KMS-11 (cell line): ENCODE measurements around the gene FLVCR2.

Source experiments
- H2AFZ ChIP-seq: fragments of 200-600 bp; sonication (generic); 2 replicates; pipeline ENCODE4 v1.6.1; 2016; ENCODE audit warnings: antibody characterized with exemption, mixed run types, low read depth
- H3K27ac ChIP-seq: fragments of 200-600 bp; sonication (generic); 2 replicates; pipeline ENCODE4 v1.6.1; 2016; ENCODE audit warnings: mild to moderate bottlenecking, mixed run types
- H3K27me3 ChIP-seq: fragments of 200-600 bp; sonication (generic); 2 replicates; pipeline ENCODE4 v1.6.1; 2017; ENCODE audit warnings: mild to moderate bottlenecking, low read depth, mixed run types, moderate library complexity; ENCODE audit not compliant: insufficient read depth
- H3K36me3 ChIP-seq: fragments of 200-600 bp; sonication (generic); 2 replicates; pipeline ENCODE4 v1.6.1; 2017; ENCODE audit warnings: mild to moderate bottlenecking, mixed run types; ENCODE audit not compliant: insufficient read depth
- H3K4me1 ChIP-seq: fragments of 200-600 bp; sonication (generic); 2 replicates; pipeline ENCODE4 v1.6.1; 2016; ENCODE audit warnings: mild to moderate bottlenecking, low read depth, mixed run types; ENCODE audit not compliant: poor library complexity, severe bottlenecking
- H3K4me2 ChIP-seq: fragments of 200-600 bp; sonication (generic); 2 replicates; pipeline ENCODE4 v1.7.0; 2016; ENCODE audit warnings: mild to moderate bottlenecking, mixed run types
- H3K4me3 ChIP-seq: fragments of 200-600 bp; sonication (generic); IDR thresholded peaks from 2 replicates; pipeline ENCODE4 v1.6.1; 2017; ENCODE audit warnings: low read depth, low read length, mixed read lengths; ENCODE audit not compliant: insufficient read depth
- H3K79me2 ChIP-seq: fragments of 200-600 bp; sonication (generic); 2 replicates; pipeline ENCODE4 v1.6.1; 2016; ENCODE audit warnings: low read depth, mixed run types; ENCODE audit not compliant: insufficient read depth
- H3K9ac ChIP-seq: fragments of 200-600 bp; sonication (generic); 2 replicates; pipeline ENCODE4 v1.6.1; 2016; ENCODE audit warnings: mild to moderate bottlenecking, mixed run types
- H4K20me1 ChIP-seq: fragments of 200-600 bp; sonication (generic); 2 replicates; pipeline ENCODE4 v1.6.1; 2016; ENCODE audit warnings: mild to moderate bottlenecking, mixed run types; ENCODE audit not compliant: insufficient read depth
- TF ChIP-seq, protein P1 (sequence below): fragments of 200-600 bp; sonication (generic); conservative IDR thresholded peaks from 2 replicates; pipeline ENCODE4 v1.6.1; 2017; ENCODE audit warnings: low read depth, mild to moderate bottlenecking, antibody characterized with exemption, low read length, moderate library complexity, mixed read lengths

The FLVCR2 gene

DNA sequence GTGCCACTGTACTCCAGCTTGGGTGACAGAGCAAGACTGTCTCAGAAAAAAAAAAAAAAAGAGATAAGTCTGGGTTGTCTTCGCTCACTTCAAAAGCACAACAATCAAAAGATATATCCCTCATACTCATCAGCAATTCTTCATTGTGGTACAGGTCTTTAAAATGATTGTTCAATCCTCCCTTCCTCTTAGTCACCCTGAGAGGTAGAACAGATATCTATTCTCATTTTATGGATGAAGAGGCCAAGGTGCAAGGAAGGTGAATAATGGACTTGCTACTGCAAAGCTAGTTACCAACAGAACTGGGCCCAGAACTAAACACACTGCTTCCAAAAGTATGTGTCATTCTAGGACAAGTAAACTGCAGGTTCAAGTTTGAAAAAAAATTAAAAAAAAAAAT lies 75.1 kb downstream of the FLVCR2 start:
- no peaks in the 10 kb centered on the region for H3K4me1 ChIP-seq
- H3K27ac ChIP-seq = no peak overlapping the region
- H3K36me3 ChIP-seq = no peaks in the 10 kb centered on the region
- H3K4me3 ChIP-seq = no peak overlapping the region
- H3K27me3 ChIP-seq = no peaks in the 10 kb centered on the region
- no peaks in the 10 kb centered on the region for H3K79me2 ChIP-seq
- H2AFZ ChIP-seq = no peak overlapping the region
- TF ChIP-seq, protein P1, sequence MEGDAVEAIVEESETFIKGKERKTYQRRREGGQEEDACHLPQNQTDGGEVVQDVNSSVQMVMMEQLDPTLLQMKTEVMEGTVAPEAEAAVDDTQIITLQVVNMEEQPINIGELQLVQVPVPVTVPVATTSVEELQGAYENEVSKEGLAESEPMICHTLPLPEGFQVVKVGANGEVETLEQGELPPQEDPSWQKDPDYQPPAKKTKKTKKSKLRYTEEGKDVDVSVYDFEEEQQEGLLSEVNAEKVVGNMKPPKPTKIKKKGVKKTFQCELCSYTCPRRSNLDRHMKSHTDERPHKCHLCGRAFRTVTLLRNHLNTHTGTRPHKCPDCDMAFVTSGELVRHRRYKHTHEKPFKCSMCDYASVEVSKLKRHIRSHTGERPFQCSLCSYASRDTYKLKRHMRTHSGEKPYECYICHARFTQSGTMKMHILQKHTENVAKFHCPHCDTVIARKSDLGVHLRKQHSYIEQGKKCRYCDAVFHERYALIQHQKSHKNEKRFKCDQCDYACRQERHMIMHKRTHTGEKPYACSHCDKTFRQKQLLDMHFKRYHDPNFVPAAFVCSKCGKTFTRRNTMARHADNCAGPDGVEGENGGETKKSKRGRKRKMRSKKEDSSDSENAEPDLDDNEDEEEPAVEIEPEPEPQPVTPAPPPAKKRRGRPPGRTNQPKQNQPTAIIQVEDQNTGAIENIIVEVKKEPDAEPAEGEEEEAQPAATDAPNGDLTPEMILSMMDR = no peak
- no peak overlapping the region for H3K4me2 ChIP-seq
- no peak overlapping the region for H3K9ac ChIP-seq
- H4K20me1 ChIP-seq = no peaks in the 10 kb centered on the region

DNA sequence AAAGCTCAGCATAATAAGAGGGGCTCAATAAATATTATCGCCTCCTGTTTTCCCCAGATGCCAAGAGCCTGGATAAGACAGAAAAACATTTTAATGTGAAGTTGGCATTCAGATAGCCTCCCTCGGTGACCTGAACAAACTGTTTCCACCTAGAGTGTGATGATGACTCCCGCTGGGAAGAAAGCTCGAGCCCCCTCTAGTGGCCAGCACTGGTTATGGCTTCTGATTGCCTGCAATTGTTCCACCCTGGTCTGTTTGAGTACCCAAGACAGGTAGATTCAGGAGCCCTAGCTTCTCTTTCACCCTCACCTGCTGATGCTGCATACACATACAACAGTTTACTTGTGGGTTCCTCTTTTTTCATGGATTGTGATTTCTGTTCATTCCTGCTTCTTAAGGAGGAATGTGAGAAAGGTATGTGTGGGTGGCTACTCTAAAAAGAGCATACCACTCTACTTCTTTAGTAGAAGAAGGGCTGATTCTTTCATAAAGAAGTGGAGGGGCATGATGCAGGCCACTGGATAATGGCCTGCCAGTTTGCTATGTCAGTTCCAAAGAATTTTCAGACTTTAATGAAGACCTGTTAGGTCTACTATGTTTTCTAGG lies 75.8 kb downstream of the FLVCR2 start:
- Histone ChIP-seq H3K4me2 (no peak overlapping the region), H3K9ac (no peak overlapping the region), H3K79me2 (no peaks in the 10 kb centered on the region), H3K4me3 (no peak overlapping the region), H3K27me3 (no peaks in the 10 kb centered on the region), H3K36me3 (no peaks in the 10 kb centered on the region), H3K27ac (no peak overlapping the region), H2AFZ (no peak overlapping the region), H3K4me1 (no peaks in the 10 kb centered on the region), H4K20me1 (no peaks in the 10 kb centered on the region)
- TF ChIP-seq, protein P1 = peak; percentile 85

DNA sequence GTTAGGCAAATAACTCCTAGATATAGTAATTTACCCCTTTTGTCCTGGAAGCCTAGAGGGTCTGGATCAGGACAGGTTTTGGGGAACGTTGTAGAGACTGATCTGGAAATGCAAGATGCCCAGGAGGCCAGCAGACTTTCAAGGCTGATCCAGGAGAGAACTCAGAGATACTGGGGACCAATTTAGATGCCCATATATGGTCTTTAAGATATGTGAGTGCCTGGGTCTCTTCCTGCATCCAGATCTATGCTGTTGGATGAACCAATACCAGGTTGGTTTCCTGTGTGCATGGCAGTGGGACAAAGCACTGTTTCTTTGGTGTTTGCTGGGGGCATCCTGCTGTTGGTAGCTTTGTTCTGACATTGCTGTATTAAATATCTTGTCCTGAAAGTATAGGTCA lies 76.8 kb downstream of the FLVCR2 start:
- Histone ChIP-seq H3K36me3 (no peaks in the 10 kb centered on the region), H3K27ac (no peak overlapping the region), H2AFZ (no peak overlapping the region), H3K4me1 (peaks cover 5% of the 10 kb centered on the region), H3K79me2 (no peaks in the 10 kb centered on the region), H3K27me3 (no peaks in the 10 kb centered on the region), H3K4me2 (no peak overlapping the region), H3K4me3 (no peak overlapping the region), H3K9ac (no peak overlapping the region), H4K20me1 (no peaks in the 10 kb centered on the region)
- TF ChIP-seq, protein P1 = no peak

DNA sequence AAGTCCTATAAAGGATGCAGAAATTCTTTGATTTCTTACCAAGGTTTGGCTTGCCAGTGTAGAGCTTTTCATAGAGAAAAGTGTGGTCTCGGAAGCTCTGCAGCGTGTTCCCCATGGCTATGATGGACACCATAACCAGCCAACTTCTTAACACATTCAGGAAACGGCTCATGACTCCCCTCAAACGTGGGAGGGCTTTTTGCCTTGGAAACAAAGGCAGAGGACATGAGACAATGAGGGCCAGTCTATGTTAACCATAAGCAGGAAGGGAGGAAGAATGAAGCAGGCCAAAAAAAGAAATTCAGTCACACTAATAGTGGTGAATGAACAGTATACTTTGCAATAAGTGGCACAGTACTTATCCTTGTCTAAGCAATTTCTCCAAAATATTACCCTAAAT lies 78.9 kb downstream of the FLVCR2 start:
- H3K27ac ChIP-seq = no peak overlapping the region
- TF ChIP-seq, protein P1 = no peak
- H3K4me3 ChIP-seq = no peak overlapping the region
- H3K36me3 ChIP-seq = no peaks in the 10 kb centered on the region
- H2AFZ ChIP-seq = no peak overlapping the region
- no peaks in the 10 kb centered on the region for H3K27me3 ChIP-seq
- peaks cover 6% of the 10 kb centered on the region for H3K4me1 ChIP-seq
- H4K20me1 ChIP-seq = no peaks in the 10 kb centered on the region
- H3K4me2 ChIP-seq = no peak overlapping the region
- no peaks in the 10 kb centered on the region for H3K79me2 ChIP-seq
- H3K9ac ChIP-seq = no peak overlapping the region
